ENCODE results near the gene BCKDHA. TPM values are rescaled to one million over a fixed set of nuclear protein-coding genes. Genes with fewer than 3 reads are reported as not detected.

BCKDHA gene
- total and polyA plus RNA-seq, 9 of the 15 experiments (the other 6 are each of a cell fraction or from before 2014, with no cell fraction given), result 4.5 to 52.5 (median 14.1) TPM

- TF ChIP-seq, protein P1, sequence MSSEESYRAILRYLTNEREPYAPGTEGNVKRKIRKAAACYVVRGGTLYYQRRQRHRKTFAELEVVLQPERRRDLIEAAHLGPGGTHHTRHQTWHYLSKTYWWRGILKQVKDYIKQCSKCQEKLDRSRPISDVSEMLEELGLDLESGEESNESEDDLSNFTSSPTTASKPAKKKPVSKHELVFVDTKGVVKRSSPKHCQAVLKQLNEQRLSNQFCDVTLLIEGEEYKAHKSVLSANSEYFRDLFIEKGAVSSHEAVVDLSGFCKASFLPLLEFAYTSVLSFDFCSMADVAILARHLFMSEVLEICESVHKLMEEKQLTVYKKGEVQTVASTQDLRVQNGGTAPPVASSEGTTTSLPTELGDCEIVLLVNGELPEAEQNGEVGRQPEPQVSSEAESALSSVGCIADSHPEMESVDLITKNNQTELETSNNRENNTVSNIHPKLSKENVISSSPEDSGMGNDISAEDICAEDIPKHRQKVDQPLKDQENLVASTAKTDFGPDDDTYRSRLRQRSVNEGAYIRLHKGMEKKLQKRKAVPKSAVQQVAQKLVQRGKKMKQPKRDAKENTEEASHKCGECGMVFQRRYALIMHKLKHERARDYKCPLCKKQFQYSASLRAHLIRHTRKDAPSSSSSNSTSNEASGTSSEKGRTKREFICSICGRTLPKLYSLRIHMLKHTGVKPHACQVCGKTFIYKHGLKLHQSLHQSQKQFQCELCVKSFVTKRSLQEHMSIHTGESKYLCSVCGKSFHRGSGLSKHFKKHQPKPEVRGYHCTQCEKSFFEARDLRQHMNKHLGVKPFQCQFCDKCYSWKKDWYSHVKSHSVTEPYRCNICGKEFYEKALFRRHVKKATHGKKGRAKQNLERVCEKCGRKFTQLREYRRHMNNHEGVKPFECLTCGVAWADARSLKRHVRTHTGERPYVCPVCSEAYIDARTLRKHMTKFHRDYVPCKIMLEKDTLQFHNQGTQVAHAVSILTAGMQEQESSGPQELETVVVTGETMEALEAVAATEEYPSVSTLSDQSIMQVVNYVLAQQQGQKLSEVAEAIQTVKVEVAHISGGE (CRISPR knock-in tag; IDR thresholded peaks at IDR 0.05), result 0 out of 6 replicates have a peak, but pooled peaks of 1 of the 3 experiments have one; percentile 47
- TF ChIP-seq ELK1 (CRISPR knock-in tag; IDR thresholded peaks at IDR 0.05) (no peak), TOE1 (IDR thresholded peaks at IDR 0.05; ENCODE audit: borderline replicate concordance) (no peak), TOE1 (CRISPR knock-in tag; IDR thresholded peaks at IDR 0.05; ENCODE audit: borderline replicate concordance, low read depth) (no peak), JUND (IDR thresholded peaks at IDR 0.05; ENCODE audit: borderline replicate concordance, low read depth, low read length) (no peak), JUND (tag; IDR thresholded peaks at IDR 0.05; ENCODE audit: borderline replicate concordance, low read depth, low read length) (no peak), NCOA6 (IDR thresholded peaks at IDR 0.05) (no peak), TCF15 (CRISPR knock-in tag; IDR thresholded peaks at IDR 0.05) (no peak), XRCC4 (IDR thresholded peaks at IDR 0.05; ENCODE audit: extremely low read depth, insufficient read depth, insufficient read length) (no peak), IRF2 (CRISPR knock-in tag; IDR thresholded peaks at IDR 0.05) (no peak), DPF2 (IDR thresholded peaks at IDR 0.05) (no peak), ZNF699 (CRISPR knock-in tag; IDR thresholded peaks at IDR 0.05; ENCODE audit: insufficient replicate concordance) (no peak), PURB (CRISPR knock-in tag; IDR thresholded peaks at IDR 0.05; ENCODE audit: low read depth) (no peak), SP2 (IDR thresholded peaks at IDR 0.05; ENCODE audit: extremely low read depth, low read depth, low read length, poor library complexity, severe bottlenecking) (no peak), GTF2E2 (tag; IDR thresholded peaks at IDR 0.05) (no peak), NRF1 (conservative IDR thresholded peaks at IDR 0.05 in 1 of 2, IDR thresholded peaks at IDR 0.05 in 1 of 2) (no peak), AFF4 (CRISPR knock-in tag; IDR thresholded peaks at IDR 0.05) (0 out of 2 replicates have a peak, but pooled peaks have one; percentile 8)
- TF ChIP-seq, protein P2, sequence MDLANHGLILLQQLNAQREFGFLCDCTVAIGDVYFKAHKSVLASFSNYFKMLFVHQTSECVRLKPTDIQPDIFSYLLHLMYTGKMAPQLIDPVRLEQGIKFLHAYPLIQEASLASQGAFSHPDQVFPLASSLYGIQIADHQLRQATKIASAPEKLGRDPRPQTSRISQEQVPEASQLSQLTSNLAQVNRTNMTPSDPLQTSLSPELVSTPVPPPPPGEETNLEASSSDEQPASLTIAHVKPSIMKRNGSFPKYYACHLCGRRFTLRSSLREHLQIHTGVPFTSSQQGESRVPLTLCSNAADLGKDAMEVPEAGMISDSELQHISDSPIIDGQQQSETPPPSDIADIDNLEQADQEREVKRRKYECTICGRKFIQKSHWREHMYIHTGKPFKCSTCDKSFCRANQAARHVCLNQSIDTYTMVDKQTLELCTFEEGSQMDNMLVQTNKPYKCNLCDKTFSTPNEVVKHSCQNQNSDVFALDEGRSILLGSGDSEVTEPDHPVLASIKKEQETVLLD (IDR thresholded peaks at IDR 0.05), result peak; percentile 30; the same call in 1 of the 2 replicates
Measured at GRCh38 chr19:41352279-41352608, 45.4 kb upstream of the BCKDHA start (continued).

All from K562 (cell line).